Measurements from ENCODE around the gene ARPP19. TPM values are rescaled to one million over a fixed set of nuclear protein-coding genes. Genes with fewer than 3 reads are reported as not detected.

The ARPP19 gene
- polyA plus RNA-seq, 3 donors = 26.2 to 48.3 (median 44.4) TPM

DNA sequence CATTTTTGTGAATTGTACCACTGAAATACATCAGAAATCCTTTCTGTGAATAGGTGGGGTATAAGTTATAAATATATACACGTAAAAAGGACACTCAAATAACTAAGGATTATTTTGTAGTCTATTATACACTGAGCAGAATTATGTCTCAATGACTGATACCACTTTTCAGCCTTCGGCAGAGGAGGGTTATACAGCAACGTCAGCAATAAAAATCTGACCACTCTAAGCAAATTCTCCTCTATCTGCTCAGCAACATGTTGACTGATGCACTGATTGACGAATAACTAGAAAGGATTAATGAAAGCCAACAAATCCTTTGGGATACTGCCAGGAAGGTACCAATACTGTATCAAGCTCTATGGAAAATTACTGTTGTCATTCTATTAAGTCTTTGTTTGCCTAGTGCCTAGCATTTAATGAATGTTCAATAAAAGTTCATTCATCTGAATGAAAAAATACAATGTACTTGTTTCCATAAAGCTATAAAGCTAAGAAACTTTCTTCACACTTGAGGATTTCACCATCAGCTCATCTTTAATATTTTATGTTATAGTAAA lies 5.2 kb downstream of the ARPP19 start:
- Histone ChIP-seq H4K20me1 (ENCODE audit: insufficient read depth, low read length) (peaks cover 57% of the 10 kb centered on the region), H3K79me2 (ENCODE audit: insufficient read depth, low read length) (peaks cover 100% of the 10 kb centered on the region), H3K4me3 (replicated peaks in 1 of 3; ENCODE audit: low read depth in 2 of 3, low read length in 3 of 3) (no peak overlapping the region), H3K36me3 (replicated peaks in 1 of 2; ENCODE audit: control insufficient read depth in 1 of 2, insufficient read depth in 2 of 2, low read length in 2 of 2) (peaks cover 2 to 16% of the 10 kb centered on the region in 2 donors), H3K9ac (ENCODE audit: insufficient read depth, low read length, poor library complexity, severe bottlenecking) (no peak overlapping the region), H2AFZ (ENCODE audit: insufficient read depth, low read depth, low read length, poor library complexity, severe bottlenecking) (no peak overlapping the region), H3K4me1 (ENCODE audit: control insufficient read depth in 1 of 2, insufficient read depth in 2 of 2, low read length in 2 of 2) (peaks cover 27 to 38% of the 10 kb centered on the region in 2 donors), H3K4me2 (replicated peaks; ENCODE audit: extremely low read depth, low read length, poor library complexity, severe bottlenecking) (no peak overlapping the region), H3K9me3 (replicated peaks in 1 of 2; ENCODE audit: control insufficient read depth in 1 of 2, insufficient read depth in 1 of 2, low read length in 2 of 2) (no peaks in the 10 kb centered on the region), H3K27ac (ENCODE audit: low read depth in 1 of 2, low read length in 2 of 2) (peak overlapping the region in 1 of 2 donors; percentile 4), H3K27me3 (ENCODE audit: control insufficient read depth in 2 of 2, insufficient read depth in 2 of 2, low read length in 2 of 2) (no peaks in the 10 kb centered on the region)
- peaks cover 13 to 29% of the 10 kb centered on the region in 2 donors for H3K36me3 Mint-ChIP-seq
- TF ChIP-seq, protein P1, sequence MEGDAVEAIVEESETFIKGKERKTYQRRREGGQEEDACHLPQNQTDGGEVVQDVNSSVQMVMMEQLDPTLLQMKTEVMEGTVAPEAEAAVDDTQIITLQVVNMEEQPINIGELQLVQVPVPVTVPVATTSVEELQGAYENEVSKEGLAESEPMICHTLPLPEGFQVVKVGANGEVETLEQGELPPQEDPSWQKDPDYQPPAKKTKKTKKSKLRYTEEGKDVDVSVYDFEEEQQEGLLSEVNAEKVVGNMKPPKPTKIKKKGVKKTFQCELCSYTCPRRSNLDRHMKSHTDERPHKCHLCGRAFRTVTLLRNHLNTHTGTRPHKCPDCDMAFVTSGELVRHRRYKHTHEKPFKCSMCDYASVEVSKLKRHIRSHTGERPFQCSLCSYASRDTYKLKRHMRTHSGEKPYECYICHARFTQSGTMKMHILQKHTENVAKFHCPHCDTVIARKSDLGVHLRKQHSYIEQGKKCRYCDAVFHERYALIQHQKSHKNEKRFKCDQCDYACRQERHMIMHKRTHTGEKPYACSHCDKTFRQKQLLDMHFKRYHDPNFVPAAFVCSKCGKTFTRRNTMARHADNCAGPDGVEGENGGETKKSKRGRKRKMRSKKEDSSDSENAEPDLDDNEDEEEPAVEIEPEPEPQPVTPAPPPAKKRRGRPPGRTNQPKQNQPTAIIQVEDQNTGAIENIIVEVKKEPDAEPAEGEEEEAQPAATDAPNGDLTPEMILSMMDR (IDR thresholded peaks at IDR 0.05) = no peak
- H3K4me3 Mint-ChIP-seq = no peak overlapping the region
- H3K27me3 Mint-ChIP-seq (ENCODE audit: low read depth in 3 of 3) = peaks cover 0 to 2% (median 0%) of the 10 kb centered on the region in 3 donors
- WGBS (ENCODE audit: insufficient coverage) = no CpG with 5 or more reads among the region's 4 CpGs
- H3K9me3 Mint-ChIP-seq = peaks cover 0 to 2% (median 0%) of the 10 kb centered on the region in 7 donors
- DNase-seq = no peak
- peaks cover 43% of the 10 kb centered on the region for H3K4me1 Mint-ChIP-seq
- intact Hi-C loops (cut with micrococcal nuclease) = loop anchor here in 1 of 2 donors (5.0 to 10.0 kb wide), 2 partner anchors 36 to 119 kb away; partner anchors contain the start of gene MYO5A
- H3K27ac Mint-ChIP-seq = no peak overlapping the region

DNA sequence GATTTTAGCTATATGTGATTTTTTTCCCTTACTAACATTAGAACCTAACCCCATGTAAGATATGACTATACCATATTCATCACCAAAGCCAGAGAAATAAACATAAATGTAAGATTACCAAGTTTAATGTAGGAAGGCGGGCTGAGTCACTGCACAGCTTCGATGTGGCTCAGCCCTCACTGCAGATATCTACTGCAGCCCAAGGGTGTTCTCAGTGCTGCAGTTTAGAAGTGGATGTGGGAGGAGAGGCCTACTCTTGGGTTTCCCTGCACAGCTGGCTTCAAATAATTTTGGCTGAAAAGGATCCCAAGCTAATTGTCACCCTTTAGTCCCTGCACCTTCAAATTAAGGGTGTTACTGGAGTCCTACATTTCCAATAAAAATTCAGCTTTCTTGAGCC lies 9.3 kb downstream of the ARPP19 start:
- no peak overlapping the region for H3K4me2 ChIP-seq (replicated peaks; ENCODE audit: extremely low read depth, low read length, poor library complexity, severe bottlenecking)
- H3K79me2 ChIP-seq (ENCODE audit: insufficient read depth, low read length) = peaks cover 100% of the 10 kb centered on the region
- WGBS (ENCODE audit: insufficient coverage) = 83% methylated on average over 1 of the region's 2 CpGs
- Mint-ChIP-seq H3K4me3 (no peak overlapping the region), H3K36me3 (peaks cover 21 to 36% of the 10 kb centered on the region in 2 donors), H3K9me3 (no peaks in the 10 kb centered on the region), H3K27me3 (ENCODE audit: low read depth in 3 of 3) (no peaks in the 10 kb centered on the region), H3K4me1 (peaks cover 37% of the 10 kb centered on the region), H3K27ac (peak overlapping the region in 2 of 7 donors; percentile 43 to 76)
- H4K20me1 ChIP-seq (ENCODE audit: insufficient read depth, low read length) = peaks cover 70% of the 10 kb centered on the region
- H3K27ac ChIP-seq (ENCODE audit: low read depth in 1 of 2, low read length in 2 of 2) = peak overlapping the region in 1 of 2 donors; percentile 5
- peaks cover 13 to 15% of the 10 kb centered on the region in 2 donors for H3K4me1 ChIP-seq (ENCODE audit: control insufficient read depth in 1 of 2, insufficient read depth in 2 of 2, low read length in 2 of 2)
- H2AFZ ChIP-seq (ENCODE audit: insufficient read depth, low read depth, low read length, poor library complexity, severe bottlenecking) = no peak overlapping the region
- intact Hi-C loops (cut with micrococcal nuclease) = no loop called here
- H3K9me3 ChIP-seq (replicated peaks in 1 of 2; ENCODE audit: control insufficient read depth in 1 of 2, insufficient read depth in 1 of 2, low read length in 2 of 2) = no peaks in the 10 kb centered on the region
- no peak overlapping the region for H3K9ac ChIP-seq (ENCODE audit: insufficient read depth, low read length, poor library complexity, severe bottlenecking)
- TF ChIP-seq, protein P1 (IDR thresholded peaks at IDR 0.05) = no peak
- DNase-seq = no peak
- no peak overlapping the region for H3K4me3 ChIP-seq (replicated peaks in 1 of 3; ENCODE audit: low read depth in 2 of 3, low read length in 3 of 3)
- no peaks in the 10 kb centered on the region for H3K27me3 ChIP-seq (ENCODE audit: control insufficient read depth in 2 of 2, insufficient read depth in 2 of 2, low read length in 2 of 2)
- H3K36me3 ChIP-seq (replicated peaks in 1 of 2; ENCODE audit: control insufficient read depth in 1 of 2, insufficient read depth in 2 of 2, low read length in 2 of 2) = peaks cover 16 to 36% of the 10 kb centered on the region in 2 donors

Data from CD14-positive monocyte (primary cell).